IMR-90 (cell line): ENCODE results near the gene PHC3. TPM values are rescaled to one million over a fixed set of nuclear protein-coding genes. Genes with fewer than 3 reads are reported as not detected.
A peak's percentile ranks its signal among the peaks of the same experiment; 100 is the strongest.
"Not testable (repeated sequence)": the region's sequence is repeated elsewhere in the genome, so short reads cannot be mapped to it uniquely, and the experiment has no call there.

ENCODE experiments used
- ATAC-seq: fragments of 200-7000 bp; cut with Tn5 transposase; 2 replicates; pipeline ENCODE4 v1.9.1; 2020; ENCODE audit warnings: low read depth, mild to moderate bottlenecking, moderate library complexity
- BruUV-seq: library from RNA; stranded (reverse); fragments of 400-500 nt; replicated peaks from 2 replicates; lab custom pipeline; 2021; lab: Mats Ljungman, UMichigan
- CTCF ChIA-PET: fragments of 300-600 bp; formaldehyde crosslinking; extraction: SDS; loops from one replicate; lab custom pipeline; 2021; ENCODE audit warnings: antibody characterized with exemption; lab: Yijun Ruan, JAX
- POLR2A ChIA-PET: fragments of 300-600 bp; sonication (Branson Sonifier 250); formaldehyde crosslinking; loops from one replicate; lab custom pipeline; 2022; ENCODE audit warnings: antibody characterized with exemption; ENCODE audit not compliant: unreplicated experiment; lab: Charles Lee
- DNase-seq: peaks from one replicate; pipeline ENCODE4 v3.0.0; 2013
- H2AFZ ChIP-seq: replicated peaks from 2 replicates; pipeline ENCODE3; 2013; ENCODE audit warnings: low read length, mild to moderate bottlenecking; ENCODE audit not compliant: poor library complexity
- H2AK5ac ChIP-seq: 2 replicates; pipeline ENCODE4 v1.6.1; 2013; ENCODE audit warnings: low read depth, low read length, inconsistent platforms
- H2AK9ac ChIP-seq: replicated peaks from 2 replicates; pipeline ENCODE3; 2013; ENCODE audit warnings: mild to moderate bottlenecking, low read depth, low read length, moderate library complexity; ENCODE audit not compliant: poor library complexity
- H2BK120ac ChIP-seq: 2 replicates; pipeline ENCODE4 v1.6.1; 2013; ENCODE audit warnings: low read depth, low read length, inconsistent platforms
- H2BK15ac ChIP-seq: 3 replicates; pipeline ENCODE4 v1.6.1; 2013; ENCODE audit warnings: low read depth, low read length, inconsistent platforms
- H2BK20ac ChIP-seq: 2 replicates; pipeline ENCODE4 v1.6.1; 2013; ENCODE audit warnings: low read depth, mild to moderate bottlenecking, inconsistent platforms, low read length, moderate library complexity
- H2BK5ac ChIP-seq: 2 replicates; pipeline ENCODE4 v1.6.1; 2013; ENCODE audit warnings: mild to moderate bottlenecking, low read depth, low read length, inconsistent platforms; ENCODE audit not compliant: poor library complexity, severe bottlenecking
- H3K14ac ChIP-seq: replicated peaks from 2 replicates; pipeline ENCODE4 v1.6.1; 2013; ENCODE audit warnings: low read depth, low read length, inconsistent platforms
- H3K18ac ChIP-seq: 2 replicates; pipeline ENCODE4 v1.6.1; 2013; ENCODE audit warnings: low read depth, low read length, control low read depth
- H3K23ac ChIP-seq: 2 replicates; pipeline ENCODE4 v1.6.1; 2013; ENCODE audit warnings: low read depth, low read length, inconsistent platforms
- H3K27ac ChIP-seq: 2 replicates; pipeline ENCODE4 v1.5.1; 2013; ENCODE audit warnings: mild to moderate bottlenecking, control low read depth, low read length; ENCODE audit not compliant: insufficient read depth
- H3K27me3 ChIP-seq: 2 replicates; pipeline ENCODE4 v1.6.1; 2013; ENCODE audit warnings: low read length; ENCODE audit not compliant: control insufficient read depth, insufficient read depth
- H3K36me3 ChIP-seq: 2 replicates; pipeline ENCODE4 v1.6.1; 2013; ENCODE audit warnings: low read length, mixed read lengths; ENCODE audit not compliant: control insufficient read depth, insufficient read depth
- H3K4ac ChIP-seq: 2 replicates; pipeline ENCODE4 v1.6.1; 2013; ENCODE audit warnings: low read depth, low read length, inconsistent platforms
- H3K4me1 ChIP-seq: 2 replicates; pipeline ENCODE4 v1.6.1; 2013; ENCODE audit warnings: low read length, mixed read lengths; ENCODE audit not compliant: control insufficient read depth, insufficient read depth
- H3K4me2 ChIP-seq: 2 replicates; pipeline ENCODE4 v1.6.1; 2013; ENCODE audit warnings: low read depth, mild to moderate bottlenecking, control low read depth, low read length, moderate library complexity
- H3K4me3 ChIP-seq: 2 replicates; pipeline ENCODE4 v1.5.1; 2013; ENCODE audit warnings: low read depth, mild to moderate bottlenecking, control low read depth, low read length, moderate library complexity; ENCODE audit not compliant: insufficient read depth
- H3K56ac ChIP-seq: 2 replicates; pipeline ENCODE4 v1.6.1; 2013; ENCODE audit warnings: low read length, inconsistent platforms; ENCODE audit not compliant: insufficient read depth; ENCODE audit errors: extremely low read depth
- H3K79me1 ChIP-seq, 2 experiments: 2 replicates each; pipeline ENCODE4 v1.6.1; 2013; ENCODE audit warnings: low read length in 2 of 2, inconsistent platforms in 1 of 2, low read depth in 1 of 2
- H3K9ac ChIP-seq: 2 replicates; pipeline ENCODE4 v1.6.1; 2013; ENCODE audit warnings: low read depth, low read length, control low read depth
- H3K9me1 ChIP-seq: 2 replicates; pipeline ENCODE4 v1.6.1; 2013; ENCODE audit warnings: low read length, inconsistent platforms; ENCODE audit not compliant: insufficient read depth
- H3K9me3 ChIP-seq: 2 replicates; pipeline ENCODE4 v1.6.1; 2013; ENCODE audit warnings: low read length; ENCODE audit not compliant: control insufficient read depth, insufficient read depth
- H4K20me1 ChIP-seq: 2 replicates; pipeline ENCODE4 v1.6.1; 2013; ENCODE audit warnings: low read length, inconsistent platforms; ENCODE audit not compliant: insufficient read depth
- H4K5ac ChIP-seq: 2 replicates; pipeline ENCODE4 v1.6.1; 2013; ENCODE audit warnings: mild to moderate bottlenecking, low read depth, low read length, control low read depth
- H4K8ac ChIP-seq, 2 experiments: 2 replicates each; pipeline ENCODE4 v1.6.1; 2013; ENCODE audit warnings: low read depth in 2 of 2, low read length in 2 of 2, control low read depth in 1 of 2, inconsistent platforms in 1 of 2
- H4K91ac ChIP-seq: 2 replicates; pipeline ENCODE4 v1.6.1; 2013; ENCODE audit warnings: low read depth, low read length, inconsistent platforms; ENCODE audit not compliant: insufficient read depth
- CEBPB ChIP-seq: IDR thresholded peaks from 2 replicates; pipeline ENCODE4 v1.6.1; 2012; ENCODE audit warnings: low read depth, low read length, improper control_type of control experiment
- CHD1 ChIP-seq: IDR thresholded peaks from 2 replicates; pipeline ENCODE4 v1.6.1; 2012; ENCODE audit warnings: low read depth, low read length, improper control_type of control experiment
- MAFK ChIP-seq: IDR thresholded peaks from 2 replicates; pipeline ENCODE4 v1.6.1; 2012; ENCODE audit warnings: low read depth, low read length, improper control_type of control experiment
- MXI1 ChIP-seq: IDR thresholded peaks from 2 replicates; pipeline ENCODE4 v1.6.1; 2012; ENCODE audit warnings: low read depth, mild to moderate bottlenecking, low read length, moderate library complexity, borderline replicate concordance
- POLR2A ChIP-seq: IDR thresholded peaks from 2 replicates; pipeline ENCODE4 v1.6.1; 2012; ENCODE audit warnings: mild to moderate bottlenecking, low read depth, low read length
- RAD21 ChIP-seq: IDR thresholded peaks from 2 replicates; pipeline ENCODE4 v1.6.1; 2012; ENCODE audit warnings: low read length, improper control_type of control experiment
- RFX5 ChIP-seq: IDR thresholded peaks from 2 replicates; pipeline ENCODE4 v1.8.0; 2012; ENCODE audit warnings: low read depth, mild to moderate bottlenecking, low read length, moderate library complexity
- WGBS, 2 experiments: methylation state at CpG; one replicate each; pipeline versions ENCODE4 v1.1.5 to v1.1.7; 2013; ENCODE audit warnings: missing lambda C conversion rate in 2 of 2; ENCODE audit not compliant: insufficient read length in 1 of 2; ENCODE audit errors: extremely low coverage in 2 of 2; 5-methylcytosine and 5-hydroxymethylcytosine counted together
- dilution Hi-C: fragments of 300-500 bp; cut with HindIII; formaldehyde crosslinking; loops from one replicate; pipeline ENCODE4 v1.14.3; 2018; ENCODE audit warnings: low sequenced_read_pairs; ENCODE audit not compliant: unreplicated experiment
- in situ Hi-C: fragments of 300-500 bp; cut with MboI; formaldehyde crosslinking; loops from 3 replicates; pipeline ENCODE4 v1.14.3; 2019; ENCODE audit warnings: low sequenced_read_pairs, inconsistent platforms, mixed read lengths
- intact Hi-C: fragments of 100-400 bp; cut with micrococcal nuclease; formaldehyde crosslinking; loops from 2 replicates; pipeline ENCODE4 v1.10.0; 2022
- polyA plus RNA-seq, 3 experiments: library from polyadenylated mRNA; depleted of rRNA; stranded (reverse); fragments of >200 nt; gene quantifications; 2 replicates each; pipeline ENCODE4 v1.2.3, GENCODE V29; 2012; ENCODE audit warnings: low replicate concordance in 1 of 3
- total RNA-seq: library from RNA; depleted of rRNA; stranded (reverse); fragments of >200 nt; gene quantifications from 2 replicates; pipeline ENCODE4 v1.2.3, GENCODE V29; 2012

Gene PHC3
- total and polyA plus RNA-seq, 2 of the 4 experiments (the other 2 are of a cell fraction) = 18.3 to 26.3 TPM

GRCh38 chr3:170207717-170208116 is 26.2 kb upstream of the PHC3 start:
- intact Hi-C loops (no loop called here), in situ Hi-C loops (no loop called here), dilution Hi-C loops (no loop called here)
- Histone ChIP-seq H3K9me1 (no peaks in the 10 kb centered on the region), H3K4me1 (no peaks in the 10 kb centered on the region), H3K9ac (no peak overlapping the region), H2AK9ac (no peak overlapping the region), H3K4ac (no peak overlapping the region), H3K14ac (no peak overlapping the region), H3K36me3 (no peaks in the 10 kb centered on the region), H3K79me1 (no peaks in the 10 kb centered on the region), H2BK15ac (no peak overlapping the region), H4K8ac (no peak overlapping the region), H4K91ac (no peak overlapping the region), H3K27ac (no peak overlapping the region), H2BK120ac (no peak overlapping the region), H3K23ac (no peak overlapping the region), H4K5ac (no peak overlapping the region), H3K18ac (no peak overlapping the region), H2BK20ac (no peak overlapping the region), H2AK5ac (no peak overlapping the region), H2AFZ (no peak overlapping the region), H3K4me2 (no peak overlapping the region), H3K4me3 (no peak overlapping the region), H3K9me3 (no peaks in the 10 kb centered on the region), H3K56ac (no peak overlapping the region), H2BK5ac (no peak overlapping the region), H4K20me1 (no peaks in the 10 kb centered on the region), H3K27me3 (no peaks in the 10 kb centered on the region)
- CTCF ChIA-PET = no interaction called here
- TF ChIP-seq CEBPB (0 out of 2 replicates have a peak, but pooled peaks have one; percentile 10), RAD21 (no peak), CHD1 (no peak), MXI1 (no peak), MAFK (no peak), POLR2A (no peak), RFX5 (no peak)
- no TSS peak for BruUV-seq
- ATAC-seq (no peak), DNase-seq (no peak)
- no CpG with 5 or more reads among the region's 6 CpGs for WGBS, 2 experiments
- POLR2A ChIA-PET = no interaction called here

GRCh38 chr3:170206164-170206762 is 24.7 kb upstream of the PHC3 start:
- H3K18ac ChIP-seq, H2BK120ac ChIP-seq, ATAC-seq, H3K4ac ChIP-seq, H4K5ac ChIP-seq, H3K4me3 ChIP-seq, H3K9me3 ChIP-seq, H3K27me3 ChIP-seq, H2AK9ac ChIP-seq, CTCF ChIA-PET, H3K56ac ChIP-seq, H2AFZ ChIP-seq, H2BK15ac ChIP-seq, H2BK20ac ChIP-seq, intact Hi-C loops, POLR2A ChIA-PET, H4K20me1 ChIP-seq, H2BK5ac ChIP-seq, H3K4me1 ChIP-seq, H2AK5ac ChIP-seq, H3K9ac ChIP-seq, H3K4me2 ChIP-seq, H4K91ac ChIP-seq, BruUV-seq, H3K23ac ChIP-seq, H3K36me3 ChIP-seq, H3K14ac ChIP-seq, H4K8ac ChIP-seq, dilution Hi-C loops, H3K27ac ChIP-seq, in situ Hi-C loops, H3K79me1 ChIP-seq, DNase-seq, H3K9me1 ChIP-seq: not testable (repeated sequence)
- no CpG with 5 or more reads among the region's 11 CpGs for WGBS, 2 experiments
